Kidney (tissue), 14 donors: ENCODE data around the gene ATF7. TPM values are rescaled to one million over a fixed set of nuclear protein-coding genes. Genes with fewer than 3 reads are reported as not detected.

Source experiments
- DNase-seq, 5 donors: peaks; one replicate each; pipeline ENCODE4 v3.0.0-alpha.2; 2013 to 2020
- FAIRE-seq: peaks from 2 replicates; lab custom pipeline; 2012; peaks lifted over from hg19 to GRCh38; lab: Jason Lieb, UNC
- H3K27ac ChIP-seq, 2 donors: one replicate each; pipeline ENCODE4 v1.7.0; 2013; ENCODE audit warnings: low read depth in 2 of 2, low read length in 2 of 2, inconsistent platforms in 1 of 2
- H3K27me3 ChIP-seq: one replicate; pipeline ENCODE4 v1.7.1; 2013; ENCODE audit warnings: low read length, inconsistent platforms; ENCODE audit not compliant: control insufficient read depth, insufficient read depth
- H3K36me3 ChIP-seq, 3 donors: one replicate each; pipeline versions ENCODE4 v1.7.0 to v1.7.1; 2013; ENCODE audit warnings: low read length in 3 of 3, control low read depth in 1 of 3, inconsistent platforms in 1 of 3; ENCODE audit not compliant: insufficient read depth in 3 of 3, control insufficient read depth in 2 of 3
- H3K4me1 ChIP-seq, 3 donors: one replicate each; pipeline versions ENCODE4 v1.7.0 to v1.7.1; 2013; ENCODE audit warnings: low read length in 3 of 3, inconsistent platforms in 1 of 3, low read depth in 1 of 3; ENCODE audit not compliant: control insufficient read depth in 2 of 3, insufficient read depth in 2 of 3
- H3K4me3 ChIP-seq, 3 donors: one replicate each; pipeline versions ENCODE4 v1.7.0 to v1.8.1; 2013; ENCODE audit warnings: low read length in 3 of 3, control low read depth in 1 of 3, inconsistent platforms in 1 of 3
- H3K9ac ChIP-seq, 3 donors: one replicate each; pipeline versions ENCODE4 v1.7.0 to v1.7.1; 2013; ENCODE audit warnings: low read length in 3 of 3, control low read depth in 1 of 3, inconsistent platforms in 1 of 3
- H3K9me3 ChIP-seq, 3 donors: one replicate each; pipeline versions ENCODE4 v1.7.0 to v1.7.1; 2013; ENCODE audit warnings: low read length in 3 of 3, control low read depth in 1 of 3, inconsistent platforms in 1 of 3; ENCODE audit not compliant: control insufficient read depth in 2 of 3, insufficient read depth in 1 of 3
- CTCF ChIP-seq: IDR thresholded peaks from 3 replicates; pipeline ENCODE4 v1.5.1; 2012; ENCODE audit warnings: mild to moderate bottlenecking, moderate library complexity, borderline replicate concordance; ENCODE audit not compliant: insufficient read depth; ENCODE audit errors: extremely low read depth
- intact Hi-C: fragments of 100-400 bp; cut with DNase I; formaldehyde crosslinking; loops from one replicate; pipeline ENCODE4 v1.11.1; 2022
- polyA plus RNA-seq: library from polyadenylated mRNA; stranded (reverse); fragments of 350-450 nt; fragmentation: Illumina TruSeq; extraction: RNeasy Lipid Tissue Mini Kit (QIAGEN cat#74804); gene quantifications from one replicate; pipeline ENCODE4 v1.2.3, GENCODE V29; 2014; ENCODE audit warnings: low read depth, low replicate concordance; ENCODE audit not compliant: insufficient read depth
- total RNA-seq: library from RNA; stranded (reverse); fragmentation: NEBNext Ultra II Directional; extraction: Animal tissue kit (Norgen Biotek cat#: 25700); gene quantifications from one replicate; pipeline ENCODE4 v1.2.1, GENCODE V29; 2021
- donor health status: control.
- donor health status: control.
- donor health status: control.
- donor health status: control.
- donor health status: control.
- donor health status: DM: yes; HTN: yes; CAD: no.
- donor health status: Normal renal cell carcinoma (clear cell type).

The ATF7 gene
- total and polyA plus RNA-seq, 2 donors from 2014 or later, result 16.2 to 54.7 TPM

DNA sequence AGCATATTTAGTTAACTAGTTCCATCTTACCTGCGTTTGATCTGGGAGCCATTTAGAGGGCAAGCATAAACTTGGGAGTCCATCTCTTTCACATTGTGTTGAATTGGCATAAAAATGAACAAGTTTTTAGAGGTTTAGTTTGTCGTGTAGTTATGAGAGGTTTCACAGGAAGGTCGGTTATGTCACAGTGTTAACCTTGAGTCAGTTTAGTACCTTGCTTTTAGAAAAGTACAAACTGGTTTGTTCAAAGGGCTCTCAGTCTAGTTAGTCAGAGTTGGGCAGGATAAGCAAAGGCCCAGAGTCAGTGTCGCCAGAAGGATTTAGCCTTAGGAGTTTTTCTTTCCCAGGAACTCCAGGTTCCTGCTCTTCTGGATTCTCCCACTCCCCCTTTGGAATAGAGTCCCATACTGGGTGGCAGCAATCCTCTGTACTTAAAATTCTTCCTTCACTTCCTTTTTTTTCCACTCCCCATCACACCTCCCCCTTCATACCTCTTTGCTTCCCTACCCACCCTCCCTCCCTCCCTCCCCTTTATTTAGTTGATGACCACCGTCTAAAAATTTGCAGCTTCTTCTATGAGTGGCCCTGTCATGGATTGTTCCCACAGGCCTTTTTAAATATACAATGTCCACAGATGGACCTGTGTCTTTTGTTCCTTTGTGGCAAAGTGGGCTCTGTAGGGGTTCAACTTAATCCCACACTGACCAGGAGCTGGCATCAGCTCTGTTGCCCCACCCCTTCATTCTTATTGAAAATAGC is 162.2 kb downstream of the ATF7 start:
- Histone ChIP-seq H3K4me3 (no peak overlapping the region), H3K36me3 (peaks cover 44 to 98% (median 82%) of the 10 kb centered on the region in 3 donors), H3K4me1 (peaks cover 0 to 23% (median 11%) of the 10 kb centered on the region in 3 donors), H3K27me3 (no peaks in the 10 kb centered on the region), H3K27ac (no peak overlapping the region), H3K9ac (peak overlapping the region in 1 of 3 donors; percentile 17), H3K9me3 (no peaks in the 10 kb centered on the region)
- TF ChIP-seq CTCF, result no peak
- intact Hi-C loops, result no loop called here
- FAIRE-seq (no peak), DNase-seq (no peak)

DNA sequence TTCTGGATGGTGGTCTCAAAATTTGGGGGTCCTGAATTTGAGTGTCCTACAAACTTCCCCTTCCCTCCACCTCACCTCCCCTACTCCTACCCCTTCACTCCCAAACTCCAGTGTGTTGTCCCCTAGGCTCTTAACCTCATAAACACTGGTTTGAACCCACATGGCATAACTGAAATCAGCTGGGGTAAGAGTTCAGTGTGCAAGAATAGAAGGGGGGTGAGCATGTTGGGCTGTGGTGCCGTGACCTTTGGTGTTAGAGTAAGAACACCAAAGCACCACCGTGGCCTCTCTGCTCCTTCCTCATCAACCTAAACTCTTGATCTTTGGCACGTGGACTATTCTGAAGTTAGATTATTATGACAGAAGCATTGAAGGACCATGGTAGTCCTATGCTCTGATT is 163.2 kb downstream of the ATF7 start:
- Histone ChIP-seq H3K27me3 (no peaks in the 10 kb centered on the region), H3K9me3 (no peaks in the 10 kb centered on the region), H3K4me3 (no peak overlapping the region), H3K4me1 (peaks cover 0 to 23% (median 11%) of the 10 kb centered on the region in 3 donors), H3K27ac (peak overlapping the region in 1 of 2 donors; percentile 21), H3K9ac (no peak overlapping the region), H3K36me3 (peaks cover 39 to 97% (median 78%) of the 10 kb centered on the region in 3 donors)
- DNase-seq (no peak), FAIRE-seq (no peak)
- TF ChIP-seq CTCF, result no peak
- intact Hi-C loops, result no loop called here

GRCh38 chr12:53461591-53461990 is 164.6 kb downstream of the ATF7 start:
- TF ChIP-seq CTCF, result no peak
- no peaks in the 10 kb centered on the region for H3K9me3 ChIP-seq
- DNase-seq, result no peak
- peaks cover 0 to 23% (median 9%) of the 10 kb centered on the region in 3 donors for H3K4me1 ChIP-seq
- no peaks in the 10 kb centered on the region for H3K27me3 ChIP-seq
- FAIRE-seq, result no peak
- H3K9ac ChIP-seq, result no peak overlapping the region
- intact Hi-C loops, result no loop called here
- no peak overlapping the region for H3K27ac ChIP-seq
- H3K4me3 ChIP-seq, result no peak overlapping the region
- peaks cover 37 to 97% (median 72%) of the 10 kb centered on the region in 3 donors for H3K36me3 ChIP-seq
